GM23338 (cell line): ENCODE results near the gene GPR32. TPM values are rescaled to one million over a fixed set of nuclear protein-coding genes. Genes with fewer than 3 reads are reported as not detected.
"Not testable (repeated sequence)": the region's sequence is repeated elsewhere in the genome, so short reads cannot be mapped to it uniquely, and the experiment has no call there.

ENCODE experiments used
- ATAC-seq: fragments of 200-7000 bp; cut with Tn5 transposase; 3 replicates; pipeline ENCODE4 v1.9.1; 2020
- DNase-seq: peaks from one replicate; pipeline ENCODE4 v3.0.0-alpha.2; 2015; ENCODE audit warnings: low spot score
- H2AFZ ChIP-seq: fragments of 200-600 bp; sonication (generic); 2 replicates; pipeline ENCODE4 v1.8.0; 2016; ENCODE audit warnings: antibody characterized with exemption, mild to moderate bottlenecking, moderate library complexity
- H3F3A ChIP-seq: fragments of 200-600 bp; sonication (generic); replicated peaks from 2 replicates; pipeline ENCODE4 v1.8.0; 2017; ENCODE audit warnings: antibody characterized with exemption, mixed run types, low read depth
- H3K27ac ChIP-seq: fragments of 200-600 bp; sonication (generic); 2 replicates; pipeline ENCODE4 v1.6.1; 2016; ENCODE audit warnings: low read depth
- H3K27me3 ChIP-seq: fragments of 200-600 bp; sonication (generic); 2 replicates; pipeline ENCODE4 v1.8.0; 2016; ENCODE audit warnings: mild to moderate bottlenecking, mixed run types, moderate library complexity; ENCODE audit not compliant: insufficient read depth
- H3K36me3 ChIP-seq: fragments of 200-600 bp; sonication (generic); 2 replicates; pipeline ENCODE4 v1.8.0; 2016; ENCODE audit warnings: mild to moderate bottlenecking; ENCODE audit not compliant: insufficient read depth
- H3K4me1 ChIP-seq: fragments of 200-600 bp; sonication (generic); 2 replicates; pipeline ENCODE4 v1.8.0; 2016; ENCODE audit warnings: mild to moderate bottlenecking, moderate library complexity; ENCODE audit not compliant: insufficient read depth
- H3K4me2 ChIP-seq: fragments of 200-600 bp; sonication (generic); 2 replicates; pipeline ENCODE4 v1.7.1; 2017; ENCODE audit warnings: mixed run types
- H3K4me3 ChIP-seq: fragments of 200-600 bp; sonication (generic); 2 replicates; pipeline ENCODE4 v1.6.1; 2016; ENCODE audit warnings: mixed run types
- H3K79me2 ChIP-seq: fragments of 200-600 bp; sonication (generic); replicated peaks from 2 replicates; pipeline ENCODE4 v1.8.0; 2017; ENCODE audit warnings: mild to moderate bottlenecking; ENCODE audit not compliant: insufficient read depth
- H3K9me2 ChIP-seq: fragments of 200-600 bp; sonication (generic); 2 replicates; pipeline ENCODE4 v1.8.0; 2017; ENCODE audit not compliant: insufficient read depth
- H4K20me1 ChIP-seq: fragments of 200-600 bp; sonication (generic); replicated peaks from 2 replicates; pipeline ENCODE4 v1.8.0; 2017; ENCODE audit warnings: mild to moderate bottlenecking; ENCODE audit not compliant: insufficient read depth
- H3K27ac Mint-ChIP-seq: 2 replicates; pipeline ENCODE4 v1.8.0; 2020; ENCODE audit warnings: inconsistent platforms, mild to moderate bottlenecking, moderate library complexity, mixed read lengths
- H3K27me3 Mint-ChIP-seq: 3 replicates; pipeline ENCODE4 v1.8.0; 2022; ENCODE audit warnings: low read depth, mild to moderate bottlenecking, moderate library complexity, mixed read lengths, inconsistent platforms; ENCODE audit not compliant: insufficient read depth, poor library complexity
- H3K36me3 Mint-ChIP-seq: 3 replicates; pipeline ENCODE4 v1.8.0; 2021; ENCODE audit warnings: low read depth, mild to moderate bottlenecking, inconsistent platforms, moderate library complexity, mixed read lengths
- H3K4me1 Mint-ChIP-seq: 3 replicates; pipeline ENCODE4 v1.8.0; 2020; ENCODE audit warnings: mild to moderate bottlenecking, inconsistent platforms, mixed read lengths
- H3K4me3 Mint-ChIP-seq: 3 replicates; pipeline ENCODE4 v1.8.0; 2021; ENCODE audit warnings: moderate library complexity, mild to moderate bottlenecking, inconsistent platforms, mixed read lengths
- H3K9me3 Mint-ChIP-seq: 3 replicates; pipeline ENCODE4 v1.8.0; 2020; ENCODE audit warnings: moderate library complexity, mild to moderate bottlenecking, inconsistent platforms, mixed read lengths
- CREB1 ChIP-seq: fragments of 250-450 bp; sonication (Bioruptor Pico); IDR thresholded peaks from 2 replicates; pipeline ENCODE4 v1.5.0; 2020; ENCODE audit warnings: low read depth, mild to moderate bottlenecking, moderate library complexity
- EZH2 ChIP-seq: fragments of 200-600 bp; sonication (generic); IDR thresholded peaks from one replicate; pipeline ENCODE4 v1.8.0; 2017; ENCODE audit warnings: antibody characterized with exemption, mild to moderate bottlenecking, low read depth; ENCODE audit not compliant: unreplicated experiment
- JUNB ChIP-seq: IDR thresholded peaks from one replicate; pipeline ENCODE4 v1.6.1; 2016; ENCODE audit warnings: antibody characterized with exemption; ENCODE audit not compliant: unreplicated experiment
- NANOG ChIP-seq: IDR thresholded peaks from 2 replicates; pipeline ENCODE4 v1.6.1; 2016; ENCODE audit warnings: antibody characterized with exemption, borderline replicate concordance
- POLR2AphosphoS5 ChIP-seq: IDR thresholded peaks from 2 replicates; pipeline ENCODE4 v1.6.1; 2016; ENCODE audit warnings: antibody characterized with exemption, low read depth
- ZNF114 ChIP-seq: fragments of 250-450 bp; sonication (Bioruptor Pico); IDR thresholded peaks from 2 replicates; pipeline ENCODE4 v1.5.0; 2020; ENCODE audit warnings: mild to moderate bottlenecking, moderate library complexity
- ZNF331 ChIP-seq: fragments of 250-450 bp; sonication (Bioruptor Pico); IDR thresholded peaks from 2 replicates; pipeline ENCODE4 v1.5.0; 2020; ENCODE audit warnings: low read depth, mild to moderate bottlenecking, moderate library complexity
- polyA plus RNA-seq: library from polyadenylated mRNA; unstranded; fragments of >200 nt; fragmentation: Nextera tagmentation; extraction: Ambion mirVana; gene quantifications from 2 replicates; pipeline ENCODE4 v1.2.1, GENCODE V29; 2016
- total RNA-seq: library from RNA; depleted of rRNA; stranded (reverse); fragments of >200 nt; shearing (Covaris generic); gene quantifications from 2 replicates; pipeline ENCODE4 v1.2.3, GENCODE V29; 2014
- TF ChIP-seq, protein P1 (sequence below): IDR thresholded peaks from one replicate; pipeline ENCODE4 v1.6.1; 2018; ENCODE audit warnings: antibody characterized with exemption; ENCODE audit not compliant: unreplicated experiment
- TF ChIP-seq, protein P2 (sequence below): fragments of 250-450 bp; sonication (Bioruptor Pico); IDR thresholded peaks from 2 replicates; pipeline ENCODE4 v1.5.0; 2020; ENCODE audit warnings: mild to moderate bottlenecking, moderate library complexity

The GPR32 gene
- total and polyA plus RNA-seq, 2 experiments from 2014 or later = not detected

DNA sequence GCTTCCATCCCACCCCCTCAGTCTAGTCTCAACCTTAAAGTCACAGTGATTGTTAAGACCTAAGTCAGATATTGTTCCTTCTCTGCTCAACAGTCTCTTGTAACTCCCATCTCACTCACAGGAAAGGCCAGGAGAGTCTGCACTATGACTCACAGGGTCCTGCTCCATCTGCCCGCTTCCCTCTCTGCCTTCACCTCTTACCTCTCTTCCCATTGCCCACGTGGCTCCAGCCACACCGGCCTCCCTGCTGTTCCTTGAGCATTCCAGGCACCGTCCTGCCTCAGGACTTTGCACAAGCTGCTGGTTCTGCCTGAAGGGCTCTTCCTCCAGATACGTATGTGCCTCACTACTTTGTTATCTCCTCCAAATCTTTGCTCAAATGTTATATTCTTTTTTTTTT is 3.0 kb upstream of the GPR32 start:
- not testable (repeated sequence) for H3K4me2 ChIP-seq, H3K27me3 ChIP-seq, H3K27me3 Mint-ChIP-seq, H3K4me1 Mint-ChIP-seq, H3K9me2 ChIP-seq, H3K27ac ChIP-seq, H3K27ac Mint-ChIP-seq, H3F3A ChIP-seq, H4K20me1 ChIP-seq, H3K4me3 ChIP-seq, H3K79me2 ChIP-seq, H3K4me1 ChIP-seq, H3K36me3 ChIP-seq, H3K4me3 Mint-ChIP-seq, ATAC-seq, H2AFZ ChIP-seq, DNase-seq
- H3K36me3 Mint-ChIP-seq = peaks cover 26% of the 10 kb centered on the region
- H3K9me3 Mint-ChIP-seq = peaks cover 90% of the 10 kb centered on the region

DNA sequence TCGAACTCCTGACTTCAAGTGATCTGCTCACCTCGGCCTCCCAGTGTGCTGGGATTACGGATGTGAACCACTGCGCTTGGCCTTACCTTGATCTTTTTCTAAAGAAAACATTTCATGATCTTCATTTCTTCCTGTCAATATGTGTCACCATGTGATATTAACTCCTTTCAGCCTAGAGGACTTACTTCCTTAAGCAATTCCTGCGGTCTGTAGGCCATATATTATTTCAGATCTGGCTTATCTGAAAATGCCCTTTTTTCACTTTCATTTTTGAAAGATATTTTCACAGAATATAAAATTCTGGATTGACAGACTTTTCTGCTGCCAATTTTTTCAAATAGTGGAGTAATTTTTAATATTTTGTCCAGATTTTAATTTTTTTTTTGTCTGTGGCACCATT is 2.0 kb upstream of the GPR32 start:
- Histone ChIP-seq H3K4me3 (no peak overlapping the region), H3K79me2 (no peaks in the 10 kb centered on the region), H3K4me1 (no peaks in the 10 kb centered on the region), H3K36me3 (no peaks in the 10 kb centered on the region), H3K4me2 (no peak overlapping the region), H3K27me3 (no peaks in the 10 kb centered on the region), H3K27ac (no peak overlapping the region), H2AFZ (no peak overlapping the region), H3F3A (no peaks in the 10 kb centered on the region), H3K9me2 (no peaks in the 10 kb centered on the region), H4K20me1 (no peaks in the 10 kb centered on the region)
- no peak overlapping the region for H3K27ac Mint-ChIP-seq
- peaks cover 95% of the 10 kb centered on the region for H3K9me3 Mint-ChIP-seq
- ATAC-seq = no peak
- no peaks in the 10 kb centered on the region; the same call in 2 of the 3 replicates for H3K4me1 Mint-ChIP-seq
- no peak overlapping the region for H3K4me3 Mint-ChIP-seq
- TF ChIP-seq POLR2AphosphoS5 (no peak), NANOG (no peak), ZNF331 (CRISPR knock-in tag) (no peak), CREB1 (CRISPR knock-in tag) (no peak), JUNB (no peak), EZH2 (no peak), ZNF114 (no peak)
- TF ChIP-seq, protein P1, sequence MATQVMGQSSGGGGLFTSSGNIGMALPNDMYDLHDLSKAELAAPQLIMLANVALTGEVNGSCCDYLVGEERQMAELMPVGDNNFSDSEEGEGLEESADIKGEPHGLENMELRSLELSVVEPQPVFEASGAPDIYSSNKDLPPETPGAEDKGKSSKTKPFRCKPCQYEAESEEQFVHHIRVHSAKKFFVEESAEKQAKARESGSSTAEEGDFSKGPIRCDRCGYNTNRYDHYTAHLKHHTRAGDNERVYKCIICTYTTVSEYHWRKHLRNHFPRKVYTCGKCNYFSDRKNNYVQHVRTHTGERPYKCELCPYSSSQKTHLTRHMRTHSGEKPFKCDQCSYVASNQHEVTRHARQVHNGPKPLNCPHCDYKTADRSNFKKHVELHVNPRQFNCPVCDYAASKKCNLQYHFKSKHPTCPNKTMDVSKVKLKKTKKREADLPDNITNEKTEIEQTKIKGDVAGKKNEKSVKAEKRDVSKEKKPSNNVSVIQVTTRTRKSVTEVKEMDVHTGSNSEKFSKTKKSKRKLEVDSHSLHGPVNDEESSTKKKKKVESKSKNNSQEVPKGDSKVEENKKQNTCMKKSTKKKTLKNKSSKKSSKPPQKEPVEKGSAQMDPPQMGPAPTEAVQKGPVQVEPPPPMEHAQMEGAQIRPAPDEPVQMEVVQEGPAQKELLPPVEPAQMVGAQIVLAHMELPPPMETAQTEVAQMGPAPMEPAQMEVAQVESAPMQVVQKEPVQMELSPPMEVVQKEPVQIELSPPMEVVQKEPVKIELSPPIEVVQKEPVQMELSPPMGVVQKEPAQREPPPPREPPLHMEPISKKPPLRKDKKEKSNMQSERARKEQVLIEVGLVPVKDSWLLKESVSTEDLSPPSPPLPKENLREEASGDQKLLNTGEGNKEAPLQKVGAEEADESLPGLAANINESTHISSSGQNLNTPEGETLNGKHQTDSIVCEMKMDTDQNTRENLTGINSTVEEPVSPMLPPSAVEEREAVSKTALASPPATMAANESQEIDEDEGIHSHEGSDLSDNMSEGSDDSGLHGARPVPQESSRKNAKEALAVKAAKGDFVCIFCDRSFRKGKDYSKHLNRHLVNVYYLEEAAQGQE = no peak
- H3K36me3 Mint-ChIP-seq = peaks cover 26% of the 10 kb centered on the region
- no peak for DNase-seq
- peaks cover 1% of the 10 kb centered on the region for H3K27me3 Mint-ChIP-seq

DNA sequence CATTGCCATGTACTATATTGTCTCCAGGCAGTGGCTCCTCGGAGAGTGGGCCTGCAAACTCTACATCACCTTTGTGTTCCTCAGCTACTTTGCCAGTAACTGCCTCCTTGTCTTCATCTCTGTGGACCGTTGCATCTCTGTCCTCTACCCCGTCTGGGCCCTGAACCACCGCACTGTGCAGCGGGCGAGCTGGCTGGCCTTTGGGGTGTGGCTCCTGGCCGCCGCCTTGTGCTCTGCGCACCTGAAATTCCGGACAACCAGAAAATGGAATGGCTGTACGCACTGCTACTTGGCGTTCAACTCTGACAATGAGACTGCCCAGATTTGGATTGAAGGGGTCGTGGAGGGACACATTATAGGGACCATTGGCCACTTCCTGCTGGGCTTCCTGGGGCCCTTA is 624 bp downstream of the GPR32 start:
- DNase-seq (no peak), ATAC-seq (no peak)
- H3K4me2 ChIP-seq = no peak overlapping the region
- H3K9me2 ChIP-seq = no peaks in the 10 kb centered on the region
- Mint-ChIP-seq H3K9me3 (peaks cover 97% of the 10 kb centered on the region), H3K36me3 (peaks cover 31% of the 10 kb centered on the region), H3K27ac (no peak overlapping the region), H3K4me1 (no peaks in the 10 kb centered on the region; the same call in 2 of the 3 replicates), H3K27me3 (peaks cover 2% of the 10 kb centered on the region), H3K4me3 (no peak overlapping the region)
- no peaks in the 10 kb centered on the region for H3F3A ChIP-seq
- no peaks in the 10 kb centered on the region for H3K36me3 ChIP-seq
- H2AFZ ChIP-seq = no peak overlapping the region
- H4K20me1 ChIP-seq = no peaks in the 10 kb centered on the region
- H3K4me1 ChIP-seq = no peaks in the 10 kb centered on the region
- H3K27ac ChIP-seq = no peak overlapping the region
- no peak overlapping the region for H3K4me3 ChIP-seq
- no peaks in the 10 kb centered on the region for H3K79me2 ChIP-seq
- H3K27me3 ChIP-seq = peaks cover 23% of the 10 kb centered on the region
- TF ChIP-seq CREB1 (CRISPR knock-in tag) = no peak
- TF ChIP-seq, protein P2, sequence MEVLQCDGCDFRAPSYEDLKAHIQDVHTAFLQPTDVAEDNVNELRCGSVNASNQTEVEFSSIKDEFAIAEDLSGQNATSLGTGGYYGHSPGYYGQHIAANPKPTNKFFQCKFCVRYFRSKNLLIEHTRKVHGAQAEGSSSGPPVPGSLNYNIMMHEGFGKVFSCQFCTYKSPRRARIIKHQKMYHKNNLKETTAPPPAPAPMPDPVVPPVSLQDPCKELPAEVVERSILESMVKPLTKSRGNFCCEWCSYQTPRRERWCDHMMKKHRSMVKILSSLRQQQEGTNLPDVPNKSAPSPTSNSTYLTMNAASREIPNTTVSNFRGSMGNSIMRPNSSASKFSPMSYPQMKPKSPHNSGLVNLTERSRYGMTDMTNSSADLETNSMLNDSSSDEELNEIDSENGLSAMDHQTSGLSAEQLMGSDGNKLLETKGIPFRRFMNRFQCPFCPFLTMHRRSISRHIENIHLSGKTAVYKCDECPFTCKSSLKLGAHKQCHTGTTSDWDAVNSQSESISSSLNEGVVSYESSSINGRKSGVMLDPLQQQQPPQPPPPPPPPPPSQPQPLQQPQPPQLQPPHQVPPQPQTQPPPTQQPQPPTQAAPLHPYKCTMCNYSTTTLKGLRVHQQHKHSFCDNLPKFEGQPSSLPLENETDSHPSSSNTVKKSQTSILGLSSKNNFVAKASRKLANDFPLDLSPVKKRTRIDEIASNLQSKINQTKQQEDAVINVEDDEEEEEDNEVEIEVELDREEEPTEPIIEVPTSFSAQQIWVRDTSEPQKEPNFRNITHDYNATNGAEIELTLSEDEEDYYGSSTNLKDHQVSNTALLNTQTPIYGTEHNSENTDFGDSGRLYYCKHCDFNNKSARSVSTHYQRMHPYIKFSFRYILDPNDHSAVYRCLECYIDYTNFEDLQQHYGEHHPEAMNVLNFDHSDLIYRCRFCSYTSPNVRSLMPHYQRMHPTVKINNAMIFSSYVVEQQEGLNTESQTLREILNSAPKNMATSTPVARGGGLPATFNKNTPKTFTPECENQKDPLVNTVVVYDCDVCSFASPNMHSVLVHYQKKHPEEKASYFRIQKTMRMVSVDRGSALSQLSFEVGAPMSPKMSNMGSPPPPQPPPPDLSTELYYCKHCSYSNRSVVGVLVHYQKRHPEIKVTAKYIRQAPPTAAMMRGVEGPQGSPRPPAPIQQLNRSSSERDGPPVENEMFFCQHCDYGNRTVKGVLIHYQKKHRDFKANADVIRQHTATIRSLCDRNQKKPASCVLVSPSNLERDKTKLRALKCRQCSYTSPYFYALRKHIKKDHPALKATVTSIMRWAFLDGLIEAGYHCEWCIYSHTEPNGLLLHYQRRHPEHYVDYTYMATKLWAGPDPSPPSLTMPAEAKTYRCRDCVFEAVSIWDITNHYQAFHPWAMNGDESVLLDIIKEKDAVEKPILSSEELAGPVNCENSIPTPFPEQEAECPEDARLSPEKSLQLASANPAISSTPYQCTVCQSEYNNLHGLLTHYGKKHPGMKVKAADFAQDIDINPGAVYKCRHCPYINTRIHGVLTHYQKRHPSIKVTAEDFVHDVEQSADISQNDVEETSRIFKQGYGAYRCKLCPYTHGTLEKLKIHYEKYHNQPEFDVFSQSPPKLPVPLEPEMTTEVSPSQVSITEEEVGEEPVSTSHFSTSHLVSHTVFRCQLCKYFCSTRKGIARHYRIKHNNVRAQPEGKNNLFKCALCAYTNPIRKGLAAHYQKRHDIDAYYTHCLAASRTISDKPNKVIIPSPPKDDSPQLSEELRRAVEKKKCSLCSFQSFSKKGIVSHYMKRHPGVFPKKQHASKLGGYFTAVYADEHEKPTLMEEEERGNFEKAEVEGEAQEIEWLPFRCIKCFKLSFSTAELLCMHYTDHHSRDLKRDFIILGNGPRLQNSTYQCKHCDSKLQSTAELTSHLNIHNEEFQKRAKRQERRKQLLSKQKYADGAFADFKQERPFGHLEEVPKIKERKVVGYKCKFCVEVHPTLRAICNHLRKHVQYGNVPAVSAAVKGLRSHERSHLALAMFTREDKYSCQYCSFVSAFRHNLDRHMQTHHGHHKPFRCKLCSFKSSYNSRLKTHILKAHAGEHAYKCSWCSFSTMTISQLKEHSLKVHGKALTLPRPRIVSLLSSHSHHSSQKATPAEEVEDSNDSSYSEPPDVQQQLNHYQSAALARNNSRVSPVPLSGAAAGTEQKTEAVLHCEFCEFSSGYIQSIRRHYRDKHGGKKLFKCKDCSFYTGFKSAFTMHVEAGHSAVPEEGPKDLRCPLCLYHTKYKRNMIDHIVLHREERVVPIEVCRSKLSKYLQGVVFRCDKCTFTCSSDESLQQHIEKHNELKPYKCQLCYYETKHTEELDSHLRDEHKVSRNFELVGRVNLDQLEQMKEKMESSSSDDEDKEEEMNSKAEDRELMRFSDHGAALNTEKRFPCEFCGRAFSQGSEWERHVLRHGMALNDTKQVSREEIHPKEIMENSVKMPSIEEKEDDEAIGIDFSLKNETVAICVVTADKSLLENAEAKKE = no peak
- TF ChIP-seq JUNB = no peak
